Mucosa of descending colon (tissue), 3 donors: ENCODE data around the gene MAML3. TPM values are rescaled to one million over a fixed set of nuclear protein-coding genes. Genes with fewer than 3 reads are reported as not detected.

ENCODE experiments used
- ATAC-seq: fragments of 200-7000 bp; cut with Tn5 transposase; one replicate; pipeline ENCODE4 v1.9.1; 2020; ENCODE audit warnings: mild to moderate bottlenecking, moderate library complexity
- DNase-seq, 3 donors: peaks; one replicate each; pipeline ENCODE4 v3.0.0-alpha.2; 2020
- H3K36me3 ChIP-seq: fragments of 200-600 bp; one replicate; pipeline ENCODE4 v1.8.0; 2021; ENCODE audit warnings: low read depth, mild to moderate bottlenecking
- H3K4me1 ChIP-seq: fragments of 200-600 bp; one replicate; pipeline ENCODE4 v1.8.0; 2021; ENCODE audit warnings: low read depth, mild to moderate bottlenecking
- H3K4me3 ChIP-seq: fragments of 200-600 bp; one replicate; pipeline ENCODE4 v1.8.0; 2021; ENCODE audit warnings: mild to moderate bottlenecking
- H3K9me3 ChIP-seq: fragments of 200-600 bp; one replicate; pipeline ENCODE4 v1.8.0; 2021; ENCODE audit warnings: mild to moderate bottlenecking
- intact Hi-C, 2 donors: fragments of 100-400 bp; cut with DNase I in 1 of 2; cut with micrococcal nuclease in 1 of 2; formaldehyde crosslinking; loops; one replicate each; pipeline versions ENCODE4 v1.11.0 to v1.11.1; 2022; cut with DNase I, micrococcal nuclease
- total RNA-seq, 3 donors: library from RNA; stranded (reverse); fragmentation: NEBNext Ultra II Directional in 2 of 3; extraction: Animal tissue kit (Norgen Biotek cat#: 25700) in 2 of 3; gene quantifications; one replicate each; pipeline versions ENCODE4 v1.2.1 to v1.2.4, GENCODE V29; 2021 to 2023
- TF ChIP-seq, protein P1 (sequence below): fragments of 200-600 bp; IDR thresholded peaks from one replicate; pipeline ENCODE4 v1.8.0; 2022; ENCODE audit warnings: antibody characterized with exemption, mild to moderate bottlenecking
- donor health status: DM: no; HTN: no; CAD: no; lungs with moderate emphysema.
- donor health status: DM: no; HTN: no; CAD: no.
- donor health status: DM: no; HTN: yes; CAD: no.

Gene MAML3
- total RNA-seq, 3 donors from 2014 or later = 10.4 to 23.5 (median 14.8) TPM

DNA sequence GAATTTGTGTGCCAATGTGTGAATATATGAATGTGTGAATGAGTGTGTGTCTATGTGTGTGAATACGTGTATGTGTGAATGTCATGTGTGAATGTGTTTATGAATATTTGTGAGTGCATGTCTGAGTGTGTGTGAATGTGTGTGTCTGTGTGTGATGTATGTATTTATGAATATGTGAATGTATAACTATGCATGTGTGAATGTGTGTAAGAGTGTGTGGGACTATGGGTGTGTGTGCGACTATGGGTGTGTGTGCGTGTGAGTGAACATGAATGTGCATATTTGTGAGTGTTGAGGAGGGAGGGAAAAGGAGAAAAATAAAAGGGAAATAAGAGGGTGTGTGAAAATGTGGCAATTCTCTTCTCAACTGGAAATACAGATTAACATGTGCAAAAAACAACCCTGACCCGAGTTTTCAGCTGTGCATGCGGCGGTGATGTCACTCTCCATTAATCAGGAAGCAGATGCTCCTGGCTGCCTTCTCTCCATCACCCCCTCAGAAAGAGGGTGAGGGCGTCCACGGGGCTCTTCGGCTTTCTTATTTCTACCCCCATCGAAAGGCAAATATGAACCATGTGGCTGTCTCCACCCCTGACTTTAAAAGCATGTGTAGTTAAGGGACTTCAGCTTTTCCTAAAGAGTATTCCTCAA, 219.8 kb downstream of the MAML3 start:
- no peaks in the 10 kb centered on the region for H3K36me3 ChIP-seq
- H3K9me3 ChIP-seq = no peaks in the 10 kb centered on the region
- no peak overlapping the region for H3K4me3 ChIP-seq
- no peak for DNase-seq
- TF ChIP-seq, protein P1, sequence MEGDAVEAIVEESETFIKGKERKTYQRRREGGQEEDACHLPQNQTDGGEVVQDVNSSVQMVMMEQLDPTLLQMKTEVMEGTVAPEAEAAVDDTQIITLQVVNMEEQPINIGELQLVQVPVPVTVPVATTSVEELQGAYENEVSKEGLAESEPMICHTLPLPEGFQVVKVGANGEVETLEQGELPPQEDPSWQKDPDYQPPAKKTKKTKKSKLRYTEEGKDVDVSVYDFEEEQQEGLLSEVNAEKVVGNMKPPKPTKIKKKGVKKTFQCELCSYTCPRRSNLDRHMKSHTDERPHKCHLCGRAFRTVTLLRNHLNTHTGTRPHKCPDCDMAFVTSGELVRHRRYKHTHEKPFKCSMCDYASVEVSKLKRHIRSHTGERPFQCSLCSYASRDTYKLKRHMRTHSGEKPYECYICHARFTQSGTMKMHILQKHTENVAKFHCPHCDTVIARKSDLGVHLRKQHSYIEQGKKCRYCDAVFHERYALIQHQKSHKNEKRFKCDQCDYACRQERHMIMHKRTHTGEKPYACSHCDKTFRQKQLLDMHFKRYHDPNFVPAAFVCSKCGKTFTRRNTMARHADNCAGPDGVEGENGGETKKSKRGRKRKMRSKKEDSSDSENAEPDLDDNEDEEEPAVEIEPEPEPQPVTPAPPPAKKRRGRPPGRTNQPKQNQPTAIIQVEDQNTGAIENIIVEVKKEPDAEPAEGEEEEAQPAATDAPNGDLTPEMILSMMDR = no peak
- intact Hi-C loops = no loop called here
- no peak for ATAC-seq
- H3K4me1 ChIP-seq = no peaks in the 10 kb centered on the region

DNA sequence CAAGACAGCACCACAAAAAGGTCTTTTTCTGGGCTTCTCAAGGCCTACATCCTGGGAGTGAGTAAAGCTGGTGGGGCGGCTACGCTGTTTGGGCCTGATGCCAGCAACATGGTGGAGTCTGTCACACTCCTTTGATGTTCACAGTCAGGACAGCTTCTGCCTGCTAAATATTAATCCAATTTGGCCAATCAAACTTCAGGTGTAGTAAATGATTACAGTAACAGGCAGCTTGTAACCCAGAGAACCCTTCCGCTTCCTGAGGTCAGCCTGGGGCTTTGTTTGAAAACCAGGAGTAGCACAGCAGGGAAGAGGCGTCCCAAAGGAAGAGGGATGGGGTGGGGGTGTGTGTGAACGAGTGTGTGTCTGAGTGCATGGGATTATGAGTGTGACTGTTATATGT, 220.4 kb downstream of the MAML3 start:
- ATAC-seq (peak; percentile 87), DNase-seq (peak; percentile 38 to 58 (median 46))
- Histone ChIP-seq H3K4me1 (no peaks in the 10 kb centered on the region), H3K4me3 (no peak overlapping the region), H3K36me3 (no peaks in the 10 kb centered on the region), H3K9me3 (no peaks in the 10 kb centered on the region)
- intact Hi-C loops = no loop called here
- TF ChIP-seq, protein P1 = no peak

DNA sequence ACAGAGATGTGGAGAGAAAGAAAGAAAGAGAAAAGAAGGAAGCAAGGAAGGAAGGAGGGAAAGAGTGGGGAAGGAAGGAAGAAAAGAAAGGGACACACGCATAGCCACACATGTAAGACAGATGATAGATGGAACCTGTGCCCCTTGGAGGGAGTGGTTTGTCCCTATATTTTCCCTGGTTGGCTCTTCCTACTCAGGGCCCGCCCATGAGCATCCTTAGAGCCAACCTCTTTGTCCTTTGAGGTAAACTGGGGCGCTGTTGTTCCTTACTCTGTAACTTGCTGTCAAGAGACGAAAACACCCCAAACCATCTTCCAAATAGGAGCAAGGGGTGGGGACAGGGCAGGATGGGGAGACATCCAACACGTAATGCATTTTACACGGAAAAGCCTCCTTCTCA, 220.9 kb downstream of the MAML3 start:
- Histone ChIP-seq H3K4me3 (no peak overlapping the region), H3K36me3 (no peaks in the 10 kb centered on the region), H3K9me3 (no peaks in the 10 kb centered on the region), H3K4me1 (no peaks in the 10 kb centered on the region)
- DNase-seq = no peak
- ATAC-seq = no peak
- TF ChIP-seq, protein P1 = no peak
- intact Hi-C loops = no loop called here

DNA sequence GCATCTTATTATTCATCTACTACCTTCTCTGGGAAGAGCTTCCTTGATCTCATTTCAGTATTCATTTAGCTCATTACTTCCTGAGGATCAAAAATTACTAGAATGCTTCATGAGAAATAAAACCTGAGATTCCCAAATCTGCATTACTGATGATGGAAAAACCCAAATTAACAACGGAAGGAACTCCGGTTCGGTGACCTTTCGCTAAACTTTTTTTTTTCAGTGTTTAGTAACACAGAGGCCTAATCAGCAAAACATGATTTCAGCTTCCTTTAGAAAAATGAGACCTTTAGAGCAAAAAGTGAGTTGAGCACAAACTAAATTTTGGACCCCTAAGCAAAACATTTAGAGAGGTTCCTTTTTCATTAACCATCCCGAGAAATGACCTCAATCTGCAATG, 229.2 kb downstream of the MAML3 start:
- Histone ChIP-seq H3K9me3 (no peaks in the 10 kb centered on the region), H3K36me3 (no peaks in the 10 kb centered on the region), H3K4me1 (no peaks in the 10 kb centered on the region), H3K4me3 (no peak overlapping the region)
- DNase-seq (no peak), ATAC-seq (no peak)
- TF ChIP-seq, protein P1 = no peak
- intact Hi-C loops = no loop called here

DNA sequence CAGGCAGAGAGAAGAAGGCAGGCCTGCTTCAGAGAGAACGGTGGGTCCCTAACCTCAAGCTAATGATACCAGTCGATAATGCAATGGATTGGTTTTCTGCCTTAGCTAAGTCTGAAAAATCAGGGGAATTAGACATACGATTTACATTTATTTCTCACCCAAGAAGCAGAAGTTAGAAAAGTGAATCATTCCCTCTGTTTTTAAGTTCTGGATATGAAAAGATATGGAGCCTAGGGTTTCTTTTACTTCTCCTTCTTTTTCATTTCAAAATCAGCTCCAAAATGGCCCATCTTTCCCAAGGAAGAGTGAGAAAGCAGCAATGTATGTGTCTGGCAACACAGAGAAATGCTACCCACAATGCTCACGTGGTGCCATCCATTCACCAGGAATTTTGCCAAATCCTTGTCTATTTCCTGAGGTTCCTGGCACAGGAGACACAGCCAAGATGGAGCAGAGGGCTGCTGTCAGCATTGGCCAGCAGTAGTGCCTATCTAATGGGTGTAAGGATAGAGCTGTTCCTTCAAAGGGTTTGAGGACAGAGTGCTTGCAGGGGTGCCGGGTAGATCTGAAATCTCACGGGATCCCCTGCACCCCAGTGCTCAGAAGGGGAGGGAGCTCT, 231.5 kb downstream of the MAML3 start:
- no peak for DNase-seq
- Histone ChIP-seq H3K36me3 (no peaks in the 10 kb centered on the region), H3K9me3 (no peaks in the 10 kb centered on the region), H3K4me3 (no peak overlapping the region), H3K4me1 (no peaks in the 10 kb centered on the region)
- intact Hi-C loops = no loop called here
- TF ChIP-seq, protein P1 = no peak
- ATAC-seq = peak; percentile 29
